ENCODE data around the gene RASSF1. TPM values are rescaled to one million over a fixed set of nuclear protein-coding genes. Genes with fewer than 3 reads are reported as not detected.

Gene RASSF1
- total and polyA plus RNA-seq, 2 of the 8 experiments (the other 6 are each of a cell fraction or from before 2014, with no cell fraction given) = 10.3 to 15.7 TPM

- FAIRE-seq (no peak), DNase-seq (ENCODE audit: low read depth in 1 of 2, low spot score in 2 of 2) (no peak)
- no peak overlapping the region for H3K14ac ChIP-seq (ENCODE audit: insufficient read length)
- no peak overlapping the region for H2BK15ac ChIP-seq (ENCODE audit: low read length)
- TF ChIP-seq SP4 (IDR thresholded peaks at IDR 0.05; ENCODE audit: low read length) = no peak
- no peak overlapping the region for H4K91ac ChIP-seq (replicated peaks; ENCODE audit: insufficient read length, low read length)
- peak overlapping the region in 2 of 4 experiments; percentile 19 to 75; a peak in 2 of 8 replicates for H3K4me3 ChIP-seq (ENCODE audit: extremely low read depth in 1 of 4, insufficient read depth in 2 of 4, low read depth in 3 of 4, low read length in 4 of 4)
- H3K9ac ChIP-seq (replicated peaks in 1 of 4; ENCODE audit: extremely low read depth in 1 of 4, low read depth in 3 of 4, low read length in 3 of 4) = no peak overlapping the region; a peak in 1 of 7 replicates
- H2AK5ac ChIP-seq (ENCODE audit: low read depth, low read length) = no peak overlapping the region
- no peak overlapping the region for H4K8ac ChIP-seq (ENCODE audit: extremely low read depth, insufficient read depth, low read length)
- H3K4ac ChIP-seq (replicated peaks; ENCODE audit: insufficient read length, low read depth, low read length) = no peak overlapping the region
- 95% methylated on average over 1 of the region's 1 CpG; no CpG with 5 or more reads in 1 of the 2 experiments for WGBS, 2 experiments (ENCODE audit: extremely low coverage in 1 of 2, insufficient coverage in 1 of 2, insufficient read length in 1 of 2, insufficient replicate concordance in 2 of 2, low coverage in 1 of 2, low lambda C conversion rate in 2 of 2, missing lambda C conversion rate in 1 of 2)
- no peak overlapping the region for H3K18ac ChIP-seq (ENCODE audit: extremely low read depth, low read length)
- H3K23me2 ChIP-seq (ENCODE audit: low read depth, low read length) = peaks cover 10% of the 10 kb centered on the region; the same call in 1 of the 2 replicates
- H3K79me2 ChIP-seq (ENCODE audit: control insufficient read depth in 1 of 2, insufficient read depth in 2 of 2, low read length in 2 of 2) = peaks cover 0 to 26% of the 10 kb centered on the region in 2 experiments; a peak in 2 of 4 replicates
- no peak overlapping the region for H3K27ac ChIP-seq (ENCODE audit: low read depth, low read length)
- H3K79me1 ChIP-seq (ENCODE audit: low read depth, low read length) = peaks cover 16% of the 10 kb centered on the region
- peaks cover 3 to 10% (median 5%) of the 10 kb centered on the region in 4 experiments; a peak in 5 of 8 replicates for H3K36me3 ChIP-seq (ENCODE audit: control insufficient read depth in 2 of 4, insufficient read depth in 4 of 4, low read length in 3 of 4)
- no peak overlapping the region for H2BK120ac ChIP-seq (replicated peaks; ENCODE audit: low read depth, low read length)
- H2BK20ac ChIP-seq (ENCODE audit: low read length) = no peak overlapping the region
- CTCF ChIA-PET (ENCODE audit: partially characterized antibody) = interaction anchor here (0.6 to 13.4 kb wide), 16 partner anchors 8 to 257 kb away, joined by 3 to 136 read pairs (median 4); partner anchors contain the start of genes RASSF1 and ZMYND10
- H4K5ac ChIP-seq (ENCODE audit: insufficient read length, low read depth, low read length) = no peak overlapping the region
- no peak overlapping the region for H2AFZ ChIP-seq (ENCODE audit: low read length)
- H2BK12ac ChIP-seq (ENCODE audit: low read depth, low read length) = no peak overlapping the region
- H3K4me1 ChIP-seq (replicated peaks in 1 of 4; ENCODE audit: control insufficient read depth in 3 of 4, insufficient read depth in 4 of 4, low read length in 3 of 4) = peaks cover 0 to 16% (median 8%) of the 10 kb centered on the region in 4 experiments; a peak in 6 of 7 replicates
- peak overlapping the region; percentile 72 to 87; a peak in 3 of 4 replicates for H3K4me2 ChIP-seq (ENCODE audit: insufficient read depth in 1 of 2, low read depth in 2 of 2, low read length in 2 of 2)
- H3K9me3 ChIP-seq (ENCODE audit: insufficient read depth in 2 of 2, low read depth in 1 of 2, low read length in 1 of 2) = no peaks in the 10 kb centered on the region
- no peak overlapping the region for H3K56ac ChIP-seq (replicated peaks; ENCODE audit: insufficient read length, low read depth, low read length)
- no peaks in the 10 kb centered on the region for H3K27me3 ChIP-seq (replicated peaks in 1 of 4; ENCODE audit: control insufficient read depth in 3 of 4, extremely low read depth in 1 of 4, insufficient read depth in 3 of 4, low read length in 3 of 4)
- POLR2A ChIA-PET (ENCODE audit: partially characterized antibody) = interaction anchor here (1.0 to 2.0 kb wide), 4 partner anchors 9 to 62 kb away, joined by 3 to 6 read pairs (median 4); no protein-coding TSS in a partner anchor
- peaks cover 9 to 22% of the 10 kb centered on the region in 2 experiments for H4K20me1 ChIP-seq (replicated peaks in 1 of 2; ENCODE audit: control insufficient read depth in 1 of 2, insufficient read depth in 2 of 2, low read length in 2 of 2)
- H2BK5ac ChIP-seq (ENCODE audit: low read depth, low read length) = no peak overlapping the region
- no peak overlapping the region for H3K23ac ChIP-seq (ENCODE audit: insufficient read length)
Measured at GRCh38 chr3:50357481-50357880, 16.8 kb upstream of the RASSF1 start.

Data from H1 (cell line).